ENCODE results near the gene RAP1GAP2. TPM values are rescaled to one million over a fixed set of nuclear protein-coding genes. Genes with fewer than 3 reads are reported as not detected.

Gene RAP1GAP2
- total RNA-seq, result 0.81 and 2.2 TPM in 2 replicates

DNA sequence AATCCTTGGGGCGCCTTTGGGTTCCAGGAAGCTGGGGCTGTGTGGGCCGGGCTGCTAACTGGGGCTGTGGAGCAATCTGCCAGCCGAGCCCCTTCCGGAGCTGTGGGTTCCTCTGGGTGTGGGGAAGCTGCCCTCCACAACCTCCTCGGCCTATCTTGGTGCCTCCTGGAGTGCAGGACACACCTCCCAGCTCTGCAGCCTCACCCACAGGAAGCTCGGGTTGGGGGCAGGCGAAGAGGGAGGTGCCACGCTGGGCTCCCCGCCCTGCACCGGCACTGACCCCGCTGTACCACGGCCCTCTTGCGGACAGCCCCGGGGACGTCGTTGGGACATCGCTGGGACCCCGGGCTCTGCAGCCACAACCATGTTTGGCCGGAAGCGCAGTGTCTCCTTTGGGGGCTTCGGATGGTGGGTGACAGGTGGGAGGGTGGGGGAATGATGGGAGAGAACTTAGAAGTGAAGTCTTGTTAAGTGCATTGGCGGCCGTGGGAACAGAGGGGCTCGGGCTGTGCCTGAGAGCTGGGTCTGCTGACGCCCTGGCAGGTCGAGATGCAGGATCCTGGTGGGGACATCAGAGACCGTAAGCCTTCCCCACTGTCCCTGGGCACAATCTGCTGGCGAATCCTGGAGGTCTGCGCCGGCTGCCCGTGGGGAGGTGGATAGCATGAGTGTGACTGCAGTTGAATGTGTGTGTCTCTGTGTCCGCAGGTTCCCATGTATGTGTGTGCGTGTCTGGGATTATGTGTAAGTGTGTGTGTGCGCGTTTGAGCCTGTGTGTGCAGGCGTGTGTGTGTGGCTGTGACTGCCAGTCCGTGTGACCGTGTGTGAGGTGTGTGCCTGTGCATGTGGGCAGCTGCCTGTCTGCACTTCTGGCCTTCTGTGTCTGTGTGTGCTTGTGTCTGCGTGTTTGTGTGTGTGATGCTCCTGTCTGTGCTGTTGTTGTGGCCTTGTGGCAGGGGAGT, at the start of gene RAP1GAP2:
Gene RAP1GAP2 (plus strand): TSS at position 275 of the 962 bp plus-strand sequence. CDS start 90 bp downstream, at position 365.

GRCh38 chr17:2749058-2749783, 47.0 kb upstream of the RAP1GAP2 start, which contains the start of gene CCDC92B:
CCDC92B (minus strand) TSS chr17:2749652; CDS start chr17:2735145, 14,507 bp downstream.

DNA sequence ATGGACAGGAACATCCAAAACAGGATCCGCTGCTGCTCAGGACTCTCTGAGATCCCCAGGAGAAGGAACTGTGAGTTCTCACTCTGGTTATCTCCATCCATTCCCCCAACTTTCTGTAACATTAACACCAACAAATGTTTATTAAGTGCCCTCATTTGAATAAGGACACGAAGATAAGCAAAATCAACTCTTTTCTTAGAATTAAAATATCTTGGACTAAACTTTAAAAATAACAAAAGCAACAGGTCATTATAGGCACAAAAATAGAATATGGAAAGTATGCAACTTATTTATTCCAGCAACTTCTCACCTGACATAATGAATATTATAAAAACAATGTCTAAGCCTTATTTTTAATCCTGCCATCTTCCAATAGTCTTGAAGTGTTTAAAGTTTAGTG, 267.3 kb downstream of the RAP1GAP2 start, which contains the start of gene OR1D5:
Gene OR1D5 (minus strand): TSS at position 101 of the 400 bp plus-strand sequence. CDS start 0 bp downstream, at position 101.

Other genes with a start within 250 kb of the RAP1GAP2 start
- gene PAFAH1B1, start 202.8 kb upstream of the RAP1GAP2 start, total RNA-seq, result 45.0 and 73.3 TPM in 2 replicates
- 32.4 and 32.9 TPM in 2 replicates for gene CLUH, start 84.7 kb upstream of the RAP1GAP2 start, total RNA-seq
- not detected in 2 replicates for gene CCDC92B, start 46.8 kb upstream of the RAP1GAP2 start, total RNA-seq